ENCODE data around the gene RCN2.

Gene RCN2

DNA sequence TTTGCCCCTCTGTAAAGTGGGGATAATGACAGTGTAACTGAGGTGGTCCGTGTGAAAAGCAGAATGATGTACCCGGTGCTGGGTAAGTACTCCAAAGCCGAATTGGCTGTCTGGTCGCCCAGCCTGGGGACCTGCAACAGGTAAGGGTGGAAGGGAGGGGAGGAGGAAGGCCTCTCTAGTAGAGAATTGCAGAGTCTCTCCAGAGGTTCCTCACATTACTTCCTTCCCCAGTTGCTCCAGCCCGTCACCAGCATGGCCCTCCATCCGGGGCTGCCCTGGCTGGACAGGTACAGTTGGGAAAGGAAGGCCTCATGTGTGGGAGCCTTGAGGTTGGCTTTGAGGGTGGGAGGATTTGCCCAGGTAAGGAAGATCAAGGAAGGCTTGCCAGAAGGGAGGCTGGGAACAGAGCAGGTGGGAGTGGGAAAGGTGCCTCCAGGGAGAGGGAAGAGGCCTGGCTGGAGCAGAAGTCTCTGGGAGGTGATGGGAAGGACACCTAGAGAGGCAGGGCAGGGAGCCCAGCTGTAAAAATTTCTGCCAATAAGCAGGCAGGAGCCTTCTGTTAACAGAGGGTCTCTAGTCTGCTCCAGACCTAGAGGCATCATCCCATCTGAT is 61.7 kb downstream of the RCN2 start:
- DNase-seq (ENCODE audit: low spot score), result no peak

GRCh38 chr15:76994001-76994400 is 62.5 kb downstream of the RCN2 start:
- DNase-seq (ENCODE audit: low spot score), result no peak

More for the DNA sequence above, 61.7 kb downstream of the RCN2 start:
- TF ChIP-seq, protein P1, sequence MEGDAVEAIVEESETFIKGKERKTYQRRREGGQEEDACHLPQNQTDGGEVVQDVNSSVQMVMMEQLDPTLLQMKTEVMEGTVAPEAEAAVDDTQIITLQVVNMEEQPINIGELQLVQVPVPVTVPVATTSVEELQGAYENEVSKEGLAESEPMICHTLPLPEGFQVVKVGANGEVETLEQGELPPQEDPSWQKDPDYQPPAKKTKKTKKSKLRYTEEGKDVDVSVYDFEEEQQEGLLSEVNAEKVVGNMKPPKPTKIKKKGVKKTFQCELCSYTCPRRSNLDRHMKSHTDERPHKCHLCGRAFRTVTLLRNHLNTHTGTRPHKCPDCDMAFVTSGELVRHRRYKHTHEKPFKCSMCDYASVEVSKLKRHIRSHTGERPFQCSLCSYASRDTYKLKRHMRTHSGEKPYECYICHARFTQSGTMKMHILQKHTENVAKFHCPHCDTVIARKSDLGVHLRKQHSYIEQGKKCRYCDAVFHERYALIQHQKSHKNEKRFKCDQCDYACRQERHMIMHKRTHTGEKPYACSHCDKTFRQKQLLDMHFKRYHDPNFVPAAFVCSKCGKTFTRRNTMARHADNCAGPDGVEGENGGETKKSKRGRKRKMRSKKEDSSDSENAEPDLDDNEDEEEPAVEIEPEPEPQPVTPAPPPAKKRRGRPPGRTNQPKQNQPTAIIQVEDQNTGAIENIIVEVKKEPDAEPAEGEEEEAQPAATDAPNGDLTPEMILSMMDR (IDR thresholded peaks at IDR 0.05; ENCODE audit: extremely low read depth, missing control alignments), result no peak

DNA sequence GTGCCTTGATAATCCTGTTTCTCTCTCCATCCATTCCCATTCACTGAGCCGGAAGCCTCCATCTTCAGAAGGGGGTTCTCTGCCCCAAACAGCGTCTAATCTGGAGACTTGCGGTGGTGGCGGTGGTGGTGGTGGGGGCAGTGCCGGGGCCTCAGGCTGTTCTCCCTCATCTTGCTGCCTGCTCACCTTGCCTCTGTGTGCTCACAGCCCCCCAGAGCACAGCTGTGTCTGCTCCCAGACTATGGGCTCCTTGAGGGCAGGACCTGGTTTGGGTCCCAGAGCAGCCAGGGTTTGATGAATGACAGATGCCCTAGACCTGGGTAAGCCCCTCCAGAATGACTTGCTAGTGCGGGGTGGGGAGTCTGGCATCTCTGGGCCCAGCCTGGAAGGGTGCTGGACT is 62.9 kb downstream of the RCN2 start:
- no peak for DNase-seq (ENCODE audit: low spot score)
- TF ChIP-seq, protein P1 (IDR thresholded peaks at IDR 0.05; ENCODE audit: extremely low read depth, missing control alignments), result no peak

More at GRCh38 chr15:76994001-76994400, 62.5 kb downstream of the RCN2 start:
- TF ChIP-seq, protein P1 (IDR thresholded peaks at IDR 0.05; ENCODE audit: extremely low read depth, missing control alignments), result no peak

- DNase-seq (ENCODE audit: low spot score), result peak; percentile 56
- TF ChIP-seq, protein P1 (IDR thresholded peaks at IDR 0.05; ENCODE audit: extremely low read depth, missing control alignments), result no peak
Measured at GRCh38 chr15:76994971-76995945, 63.7 kb downstream of the RCN2 start, which contains the start of gene PSTPIP1. Gene PSTPIP1, plus strand, starts transcription at chr15:76995126. Its CDS starts 448 bp downstream, at chr15:76995574.

- no peak for DNase-seq (ENCODE audit: low spot score)
- TF ChIP-seq, protein P1 (IDR thresholded peaks at IDR 0.05; ENCODE audit: extremely low read depth, missing control alignments), result no peak
Measured at GRCh38 chr15:76996076-76996525, 64.6 kb downstream of the RCN2 start.

- no peak for DNase-seq (ENCODE audit: low spot score)
- TF ChIP-seq, protein P1 (IDR thresholded peaks at IDR 0.05; ENCODE audit: extremely low read depth, missing control alignments), result no peak
Measured at GRCh38 chr15:76996526-76997401, 65.2 kb downstream of the RCN2 start.
